PC-9 (cell line): ENCODE data around the gene MICOS13.

Source experiments
- CTCF ChIP-seq: fragments of 200-600 bp; sonication (generic); conservative IDR thresholded peaks from 2 replicates; pipeline ENCODE4 v1.6.1; 2017; ENCODE audit warnings: mixed run types, antibody characterized with exemption, mild to moderate bottlenecking, moderate library complexity
- EZH2 ChIP-seq: fragments of 200-600 bp; sonication (generic); IDR thresholded peaks from 2 replicates; pipeline ENCODE4 v1.8.0; 2017; ENCODE audit warnings: antibody characterized with exemption, low read depth

- TF ChIP-seq CTCF (no peak), EZH2 (no peak)
Observed at GRCh38 chr19:5680437-5681368, at the start of gene MICOS13, which contains the start of gene HSD11B1L.
